K562 (cell line): ENCODE data around the gene SHISA5. TPM values are rescaled to one million over a fixed set of nuclear protein-coding genes. Genes with fewer than 3 reads are reported as not detected.

Source experiments
- E2F6 ChIP-seq, 2 experiments: IDR thresholded peaks; 2 replicates each; pipeline ENCODE4 v1.6.1; 2011; ENCODE audit warnings: borderline replicate concordance in 1 of 2, control low read depth in 1 of 2, low read depth in 1 of 2, low read length in 1 of 2, mild to moderate bottlenecking in 1 of 2, mixed read lengths in 1 of 2, moderate library complexity in 1 of 2; ENCODE audit not compliant: insufficient read depth in 1 of 2, insufficient read length in 1 of 2, poor library complexity in 1 of 2, severe bottlenecking in 1 of 2; ENCODE audit errors: extremely low read depth in 1 of 2
- PHF20 ChIP-seq: fragments of 450-650 bp; IDR thresholded peaks from 2 replicates; pipeline ENCODE4 v1.6.1; 2018; ENCODE audit not compliant: partially characterized antibody
- RBBP5 ChIP-seq: fragments of 200-600 bp; sonication (generic); IDR thresholded peaks from 2 replicates; pipeline ENCODE4 v1.6.1; 2012; ENCODE audit warnings: borderline replicate concordance, mild to moderate bottlenecking, low read length, control low read depth, inconsistent platforms; ENCODE audit not compliant: insufficient read depth, poor library complexity, severe bottlenecking
- SMARCE1 ChIP-seq: fragments of 450-650 bp; IDR thresholded peaks from 2 replicates; pipeline ENCODE4 v1.7.1; 2016; ENCODE audit warnings: mild to moderate bottlenecking
- ZBTB2 ChIP-seq: fragments of 450-650 bp; IDR thresholded peaks from 2 replicates; pipeline ENCODE4 v1.6.1; 2016; ENCODE audit warnings: antibody characterized with exemption
- ZBTB7A ChIP-seq: IDR thresholded peaks from 2 replicates; pipeline ENCODE4 v1.6.1; 2011; ENCODE audit warnings: low read depth, mild to moderate bottlenecking, low read length, moderate library complexity, borderline replicate concordance; ENCODE audit not compliant: control insufficient read depth
- ZNF639 ChIP-seq, 2 experiments: fragments of 200-800 bp in 1 of 2; sonication (Bioruptor generic) in 1 of 2; sonication (generic) in 1 of 2; formaldehyde crosslinking in 1 of 2; IDR thresholded peaks in 1 of 2; conservative IDR thresholded peaks in 1 of 2; 2 replicates each; pipeline versions ENCODE4 v1.5.0 to v1.6.1; 2016 to 2020; ENCODE audit warnings: missing compliant biosample characterization in 1 of 2, missing genetic modification characterization in 1 of 2, missing genetic modification reagents in 1 of 2
- polyA plus RNA-seq, 8 experiments: library from polyadenylated mRNA; depleted of rRNA in 4 of 8; stranded (reverse) in 5 of 8; unstranded in 3 of 8; fragments of >200 nt; fragmentation: Nextera tagmentation in 2 of 8; fragmentation: Illumina TruSeq in 1 of 8; extraction: Ambion mirVana in 2 of 8; extraction: Trizol in 1 of 8; gene quantifications; 2 replicates each; pipeline versions ENCODE4 v1.2.1 to v1.2.3, GENCODE V29; 2011 to 2014; ENCODE audit warnings: inconsistent platforms in 1 of 8, missing spikeins in 1 of 8
- total RNA-seq, 7 experiments: library from RNA; depleted of rRNA in 6 of 7; stranded (reverse); fragments of >200 nt in 6 of 7; fragmentation: Illumina TruSeq in 2 of 7; extraction: Trizol in 2 of 7; gene quantifications; 2 replicates each; pipeline versions ENCODE4 v1.2.1 to v1.2.3, GENCODE V29; 2011 to 2021; ENCODE audit warnings: low replicate concordance in 1 of 7
- TF ChIP-seq, protein P1 (sequence below): sonication (generic); formaldehyde crosslinking; IDR thresholded peaks from 2 replicates; pipeline ENCODE4 v1.8.0; 2022; ENCODE audit warnings: mild to moderate bottlenecking, missing genetic modification reagents
- TF ChIP-seq, protein P2 (sequence below): fragments of 450-650 bp; IDR thresholded peaks from 2 replicates; pipeline ENCODE4 v1.6.1; 2016
- TF ChIP-seq, protein P3 (sequence below), 2 experiments: fragments of 450-650 bp in 1 of 2; IDR thresholded peaks; 2 replicates each; pipeline ENCODE4 v1.6.1; 2011 to 2017; ENCODE audit warnings: low read depth in 2 of 2, antibody characterized with exemption in 1 of 2, borderline replicate concordance in 1 of 2, low read length in 1 of 2, mild to moderate bottlenecking in 1 of 2, mixed read lengths in 1 of 2; ENCODE audit not compliant: control insufficient read depth in 1 of 2

Gene SHISA5
- total and polyA plus RNA-seq, 9 of the 15 experiments (the other 6 are each of a cell fraction or from before 2014, with no cell fraction given) = 8.4 to 85.8 (median 56.1) TPM

- peak; percentile 52 to 54 for TF ChIP-seq E2F6 (IDR thresholded peaks at IDR 0.05; ENCODE audit: borderline replicate concordance in 1 of 2, extremely low read depth in 1 of 2, insufficient read depth in 1 of 2, insufficient read length in 1 of 2, low read depth in 1 of 2, low read length in 1 of 2, poor library complexity in 1 of 2, severe bottlenecking in 1 of 2)
- TF ChIP-seq, protein P1, sequence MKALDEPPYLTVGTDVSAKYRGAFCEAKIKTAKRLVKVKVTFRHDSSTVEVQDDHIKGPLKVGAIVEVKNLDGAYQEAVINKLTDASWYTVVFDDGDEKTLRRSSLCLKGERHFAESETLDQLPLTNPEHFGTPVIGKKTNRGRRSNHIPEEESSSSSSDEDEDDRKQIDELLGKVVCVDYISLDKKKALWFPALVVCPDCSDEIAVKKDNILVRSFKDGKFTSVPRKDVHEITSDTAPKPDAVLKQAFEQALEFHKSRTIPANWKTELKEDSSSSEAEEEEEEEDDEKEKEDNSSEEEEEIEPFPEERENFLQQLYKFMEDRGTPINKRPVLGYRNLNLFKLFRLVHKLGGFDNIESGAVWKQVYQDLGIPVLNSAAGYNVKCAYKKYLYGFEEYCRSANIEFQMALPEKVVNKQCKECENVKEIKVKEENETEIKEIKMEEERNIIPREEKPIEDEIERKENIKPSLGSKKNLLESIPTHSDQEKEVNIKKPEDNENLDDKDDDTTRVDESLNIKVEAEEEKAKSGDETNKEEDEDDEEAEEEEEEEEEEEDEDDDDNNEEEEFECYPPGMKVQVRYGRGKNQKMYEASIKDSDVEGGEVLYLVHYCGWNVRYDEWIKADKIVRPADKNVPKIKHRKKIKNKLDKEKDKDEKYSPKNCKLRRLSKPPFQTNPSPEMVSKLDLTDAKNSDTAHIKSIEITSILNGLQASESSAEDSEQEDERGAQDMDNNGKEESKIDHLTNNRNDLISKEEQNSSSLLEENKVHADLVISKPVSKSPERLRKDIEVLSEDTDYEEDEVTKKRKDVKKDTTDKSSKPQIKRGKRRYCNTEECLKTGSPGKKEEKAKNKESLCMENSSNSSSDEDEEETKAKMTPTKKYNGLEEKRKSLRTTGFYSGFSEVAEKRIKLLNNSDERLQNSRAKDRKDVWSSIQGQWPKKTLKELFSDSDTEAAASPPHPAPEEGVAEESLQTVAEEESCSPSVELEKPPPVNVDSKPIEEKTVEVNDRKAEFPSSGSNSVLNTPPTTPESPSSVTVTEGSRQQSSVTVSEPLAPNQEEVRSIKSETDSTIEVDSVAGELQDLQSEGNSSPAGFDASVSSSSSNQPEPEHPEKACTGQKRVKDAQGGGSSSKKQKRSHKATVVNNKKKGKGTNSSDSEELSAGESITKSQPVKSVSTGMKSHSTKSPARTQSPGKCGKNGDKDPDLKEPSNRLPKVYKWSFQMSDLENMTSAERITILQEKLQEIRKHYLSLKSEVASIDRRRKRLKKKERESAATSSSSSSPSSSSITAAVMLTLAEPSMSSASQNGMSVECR (CRISPR knock-in tag) = peak; percentile 94
- TF ChIP-seq RBBP5 = peak; percentile 90
- peak in 1 of 2 experiments; percentile 74; a peak in 2 of 4 replicates for TF ChIP-seq ZNF639 (CRISPR knock-in tag; conservative IDR thresholded peaks at IDR 0.05 in 1 of 2, IDR thresholded peaks at IDR 0.05 in 1 of 2)
- no peak for TF ChIP-seq SMARCE1
- TF ChIP-seq, protein P2, sequence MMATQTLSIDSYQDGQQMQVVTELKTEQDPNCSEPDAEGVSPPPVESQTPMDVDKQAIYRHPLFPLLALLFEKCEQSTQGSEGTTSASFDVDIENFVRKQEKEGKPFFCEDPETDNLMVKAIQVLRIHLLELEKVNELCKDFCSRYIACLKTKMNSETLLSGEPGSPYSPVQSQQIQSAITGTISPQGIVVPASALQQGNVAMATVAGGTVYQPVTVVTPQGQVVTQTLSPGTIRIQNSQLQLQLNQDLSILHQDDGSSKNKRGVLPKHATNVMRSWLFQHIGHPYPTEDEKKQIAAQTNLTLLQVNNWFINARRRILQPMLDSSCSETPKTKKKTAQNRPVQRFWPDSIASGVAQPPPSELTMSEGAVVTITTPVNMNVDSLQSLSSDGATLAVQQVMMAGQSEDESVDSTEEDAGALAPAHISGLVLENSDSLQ = peak; percentile 49; the same call in 1 of the 2 replicates
- peak; percentile 89 for TF ChIP-seq PHF20
- TF ChIP-seq ZBTB2 = no peak
- peak; percentile 38; the same call in 1 of the 2 replicates for TF ChIP-seq ZBTB7A
- TF ChIP-seq, protein P3, sequence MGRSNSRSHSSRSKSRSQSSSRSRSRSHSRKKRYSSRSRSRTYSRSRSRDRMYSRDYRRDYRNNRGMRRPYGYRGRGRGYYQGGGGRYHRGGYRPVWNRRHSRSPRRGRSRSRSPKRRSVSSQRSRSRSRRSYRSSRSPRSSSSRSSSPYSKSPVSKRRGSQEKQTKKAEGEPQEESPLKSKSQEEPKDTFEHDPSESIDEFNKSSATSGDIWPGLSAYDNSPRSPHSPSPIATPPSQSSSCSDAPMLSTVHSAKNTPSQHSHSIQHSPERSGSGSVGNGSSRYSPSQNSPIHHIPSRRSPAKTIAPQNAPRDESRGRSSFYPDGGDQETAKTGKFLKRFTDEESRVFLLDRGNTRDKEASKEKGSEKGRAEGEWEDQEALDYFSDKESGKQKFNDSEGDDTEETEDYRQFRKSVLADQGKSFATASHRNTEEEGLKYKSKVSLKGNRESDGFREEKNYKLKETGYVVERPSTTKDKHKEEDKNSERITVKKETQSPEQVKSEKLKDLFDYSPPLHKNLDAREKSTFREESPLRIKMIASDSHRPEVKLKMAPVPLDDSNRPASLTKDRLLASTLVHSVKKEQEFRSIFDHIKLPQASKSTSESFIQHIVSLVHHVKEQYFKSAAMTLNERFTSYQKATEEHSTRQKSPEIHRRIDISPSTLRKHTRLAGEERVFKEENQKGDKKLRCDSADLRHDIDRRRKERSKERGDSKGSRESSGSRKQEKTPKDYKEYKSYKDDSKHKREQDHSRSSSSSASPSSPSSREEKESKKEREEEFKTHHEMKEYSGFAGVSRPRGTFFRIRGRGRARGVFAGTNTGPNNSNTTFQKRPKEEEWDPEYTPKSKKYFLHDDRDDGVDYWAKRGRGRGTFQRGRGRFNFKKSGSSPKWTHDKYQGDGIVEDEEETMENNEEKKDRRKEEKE (IDR thresholded peaks at IDR 0.05; ENCODE audit: borderline replicate concordance in 1 of 2, control insufficient read depth in 1 of 2, low read depth in 2 of 2, low read length in 1 of 2) = 0 out of 4 replicates have a peak, but pooled peaks of 1 of the 2 experiments have one; percentile 40
These were observed 57.4 kb downstream of the SHISA5 start, which contains the start of gene ATRIP (continued) for GRCh38 chr3:48446425-48447193.
